ENCODE measurements around the gene ZNF263. TPM values are rescaled to one million over a fixed set of nuclear protein-coding genes. Genes with fewer than 3 reads are reported as not detected.

ZNF263 gene
- total and polyA plus RNA-seq, 12 donors: 7.2 to 13.2 (median 9.2) TPM

- no peak for ATAC-seq
- no peak for TF ChIP-seq CTCF (IDR thresholded peaks at IDR 0.05)
- WGBS, 2 donors: 77 to 81% methylated on average over 4 of the region's 4 CpGs
Observed at GRCh38 chr16:3327514-3327913, 44.2 kb downstream of the ZNF263 start.

GRCh38 chr16:3328104-3328503 lies 44.8 kb downstream of the ZNF263 start:
- no peak overlapping the region for H3K4me3 ChIP-seq
- no peaks in the 10 kb centered on the region for H3K27me3 ChIP-seq
- no peaks in the 10 kb centered on the region for H3K36me3 ChIP-seq
- H3K27ac ChIP-seq: no peak overlapping the region
- intact Hi-C loops (cut with DNase I): no loop called here
- H3K9me3 ChIP-seq: peaks cover 0 to 68% (median 0%) of the 10 kb centered on the region in 11 donors
- DNase-seq: no peak
- ATAC-seq: no peak
- no peaks in the 10 kb centered on the region for H3K4me1 ChIP-seq
- no peak for TF ChIP-seq CTCF (IDR thresholded peaks at IDR 0.05)
- WGBS, 2 donors: 46 to 55% methylated on average over 3 of the region's 3 CpGs

More at GRCh38 chr16:3327514-3327913, 44.2 kb downstream of the ZNF263 start:
- no peak for DNase-seq
- Histone ChIP-seq H3K36me3 (no peaks in the 10 kb centered on the region), H3K9me3 (peaks cover 0 to 70% (median 3%) of the 10 kb centered on the region in 11 donors), H3K4me3 (no peak overlapping the region), H3K27ac (no peak overlapping the region), H3K27me3 (no peaks in the 10 kb centered on the region), H3K4me1 (no peaks in the 10 kb centered on the region)
- intact Hi-C loops (cut with DNase I): no loop called here

- DNase-seq (no peak), ATAC-seq (no peak)
- H3K36me3 ChIP-seq: no peaks in the 10 kb centered on the region
- H3K27ac ChIP-seq: no peak overlapping the region
- peaks cover 0 to 68% (median 3%) of the 10 kb centered on the region in 11 donors for H3K9me3 ChIP-seq
- H3K4me3 ChIP-seq: no peak overlapping the region
- H3K27me3 ChIP-seq: no peaks in the 10 kb centered on the region
- TF ChIP-seq CTCF (IDR thresholded peaks at IDR 0.05): no peak
- intact Hi-C loops (cut with DNase I): no loop called here
- no peaks in the 10 kb centered on the region for H3K4me1 ChIP-seq
- WGBS, 2 donors: 50 to 65% methylated on average over 2 of the region's 2 CpGs
Observed at GRCh38 chr16:3328643-3329042, 45.4 kb downstream of the ZNF263 start.

Other genes with a start within 250 kb of the ZNF263 start
- not detected for gene BICDL2, start 246.5 kb upstream of the ZNF263 start, total RNA-seq
- under 1 TPM in 1 of 2 donors, not detected in 1; 0.04 TPM for gene BICDL2, start 246.5 kb upstream of the ZNF263 start, polyA plus RNA-seq
- 1 to 10 TPM in 5 of 10 donors, under 1 TPM in 5; 0.26 to 3.9 (median 1.2) TPM for gene MMP25, start 236.9 kb upstream of the ZNF263 start, total RNA-seq
- gene MMP25, start 236.9 kb upstream of the ZNF263 start, polyA plus RNA-seq: under 1 TPM; 0.30 to 0.95 TPM
- 100 to 1,000 TPM in 1 of 10 donors, 10 to 100 TPM in 9; 23.4 to 204 (median 45.4) TPM for gene IL32, start 217.9 kb upstream of the ZNF263 start, total RNA-seq
- gene IL32, start 217.9 kb upstream of the ZNF263 start, polyA plus RNA-seq: 100 to 1,000 TPM in 1 of 2 donors, 10 to 100 TPM in 1; 80.6 to 116 TPM
- gene ZSCAN10, start 184.2 kb upstream of the ZNF263 start, total RNA-seq: not detected
- gene ZSCAN10, start 184.2 kb upstream of the ZNF263 start, polyA plus RNA-seq: under 1 TPM; 0.01 to 0.07 TPM
- 1 to 10 TPM; 5.8 to 9.0 (median 7.6) TPM for gene ZNF205, start 170.9 kb upstream of the ZNF263 start, total RNA-seq
- gene ZNF205, start 170.9 kb upstream of the ZNF263 start, polyA plus RNA-seq: 10 to 100 TPM; 13.8 to 26.9 TPM
- 1 to 10 TPM; 5.9 to 9.2 (median 7.7) TPM for gene ZNF213, start 148.5 kb upstream of the ZNF263 start, total RNA-seq
- 10 to 100 TPM in 1 of 2 donors, 1 to 10 TPM in 1; 6.9 to 10.1 TPM for gene ZNF213, start 148.5 kb upstream of the ZNF263 start, polyA plus RNA-seq
- gene OR1F1, start 95.3 kb upstream of the ZNF263 start, total RNA-seq: not detected
- not detected for gene OR1F1, start 95.3 kb upstream of the ZNF263 start, polyA plus RNA-seq
- gene ZNF200, start 48.3 kb upstream of the ZNF263 start, total RNA-seq: 1 to 10 TPM; 4.6 to 8.9 (median 6.1) TPM
- 1 to 10 TPM; 2.9 to 5.4 TPM for gene ZNF200, start 48.3 kb upstream of the ZNF263 start, polyA plus RNA-seq
- gene MEFV, start 26.9 kb upstream of the ZNF263 start, total RNA-seq: 1 to 10 TPM in 2 of 10 donors, under 1 TPM in 8; 0.11 to 3.1 (median 0.53) TPM
- gene MEFV, start 26.9 kb upstream of the ZNF263 start, polyA plus RNA-seq: under 1 TPM; 0.19 to 0.37 TPM
- 10 to 100 TPM in 1 of 10 donors, 1 to 10 TPM in 9; 6.5 to 11.2 (median 8.7) TPM for gene TIGD7, start 21.9 kb downstream of the ZNF263 start, total RNA-seq
- 1 to 10 TPM; 4.7 to 6.7 TPM for gene TIGD7, start 21.9 kb downstream of the ZNF263 start, polyA plus RNA-seq
- gene ZNF75A, start 22.0 kb downstream of the ZNF263 start, total RNA-seq: 10 to 100 TPM; 15.2 to 25.5 (median 21.6) TPM
- gene ZNF75A, start 22.0 kb downstream of the ZNF263 start, polyA plus RNA-seq: 10 to 100 TPM in 1 of 2 donors, 1 to 10 TPM in 1; 9.1 to 33.9 TPM
- under 1 TPM in 2 of 10 donors, not detected in 8; 0.15 to 0.22 TPM for gene OR2C1, start 72.4 kb downstream of the ZNF263 start, total RNA-seq
- under 1 TPM in 1 of 2 donors, not detected in 1; 0.01 TPM for gene OR2C1, start 72.4 kb downstream of the ZNF263 start, polyA plus RNA-seq
- 1 to 10 TPM; 5.0 to 9.0 (median 6.9) TPM for gene ZSCAN32, start 117.5 kb downstream of the ZNF263 start, total RNA-seq
- gene ZSCAN32, start 117.5 kb downstream of the ZNF263 start, polyA plus RNA-seq: 1 to 10 TPM; 6.1 to 7.0 TPM
- 10 to 100 TPM in 4 of 10 donors, 1 to 10 TPM in 6; 7.0 to 14.4 (median 9.9) TPM for gene ZNF174, start 117.7 kb downstream of the ZNF263 start, total RNA-seq
- gene ZNF174, start 117.7 kb downstream of the ZNF263 start, polyA plus RNA-seq: 1 to 10 TPM; 6.5 to 6.7 TPM
- gene ZNF597, start 160.0 kb downstream of the ZNF263 start, total RNA-seq: 1 to 10 TPM; 1.1 to 2.4 (median 1.8) TPM
- gene ZNF597, start 160.0 kb downstream of the ZNF263 start, polyA plus RNA-seq: under 1 TPM; 0.73 to 0.86 TPM
- gene NAA60, start 160.2 kb downstream of the ZNF263 start, total RNA-seq: 10 to 100 TPM; 32.1 to 57.5 (median 37.7) TPM
- gene NAA60, start 160.2 kb downstream of the ZNF263 start, polyA plus RNA-seq: 10 to 100 TPM; 33.5 to 41.6 TPM
- not detected for gene C16orf90, start 212.0 kb downstream of the ZNF263 start, total RNA-seq
- gene C16orf90, start 212.0 kb downstream of the ZNF263 start, polyA plus RNA-seq: not detected
- 10 to 100 TPM; 12.4 to 28.2 (median 17.4) TPM for gene CLUAP1, start 217.5 kb downstream of the ZNF263 start, total RNA-seq
- 10 to 100 TPM in 1 of 2 donors, 1 to 10 TPM in 1; 5.0 to 14.3 TPM for gene CLUAP1, start 217.5 kb downstream of the ZNF263 start, polyA plus RNA-seq